OCI-M2 (cell line): ENCODE results near the gene ENTREP1.
"Not testable (repeated sequence)": the region's sequence is repeated elsewhere in the genome, so short reads cannot be mapped to it uniquely, and the experiment has no call there.

Experiments
- DNase-seq: peaks from one replicate; lab custom pipeline; 2025; ENCODE audit not compliant: unreplicated experiment; lab: John Stamatoyannopoulos, UW

Gene ENTREP1

GRCh38 chr9:69324549-69325401, at the start of gene ENTREP1:
Gene ENTREP1 (plus strand): TSS chr9:69325215. CDS start chr9:69325310, 95 bp downstream.
- DNase-seq, result no peak

- no peak for DNase-seq
Measured at GRCh38 chr9:69276775-69277174, 48.2 kb upstream of the ENTREP1 start.

GRCh38 chr9:69279084-69279731, 45.8 kb upstream of the ENTREP1 start:
- no peak for DNase-seq

- DNase-seq, result no peak
Measured at GRCh38 chr9:69279733-69280132, 45.3 kb upstream of the ENTREP1 start.

- DNase-seq, result no peak
Measured at GRCh38 chr9:69283003-69283402, 42.0 kb upstream of the ENTREP1 start.

GRCh38 chr9:69292078-69292477, 32.9 kb upstream of the ENTREP1 start:
- no peak for DNase-seq

- no peak for DNase-seq
Measured at GRCh38 chr9:69293156-69293555, 31.9 kb upstream of the ENTREP1 start.

GRCh38 chr9:69295872-69296552, 29.0 kb upstream of the ENTREP1 start:
- DNase-seq, result no peak

GRCh38 chr9:69297300-69297980, 27.6 kb upstream of the ENTREP1 start:
- DNase-seq, result no peak

- no peak for DNase-seq
Measured at GRCh38 chr9:69299315-69299714, 25.7 kb upstream of the ENTREP1 start.

GRCh38 chr9:69299826-69300225, 25.2 kb upstream of the ENTREP1 start:
- DNase-seq, result no peak

GRCh38 chr9:69303331-69303730, 21.7 kb upstream of the ENTREP1 start:
- DNase-seq, result no peak

GRCh38 chr9:69306895-69307445, 18.0 kb upstream of the ENTREP1 start:
- not testable (repeated sequence) for DNase-seq

- no peak for DNase-seq
Measured at GRCh38 chr9:69307446-69308205, 17.4 kb upstream of the ENTREP1 start.

- DNase-seq, result no peak
Measured at GRCh38 chr9:69308206-69308931, 16.6 kb upstream of the ENTREP1 start.

- no peak for DNase-seq
Measured at GRCh38 chr9:69313175-69313574, 11.8 kb upstream of the ENTREP1 start.

GRCh38 chr9:69314547-69314946, 10.5 kb upstream of the ENTREP1 start:
- DNase-seq, result no peak

- no peak for DNase-seq
Measured at GRCh38 chr9:69317081-69317480, 7.9 kb upstream of the ENTREP1 start.

GRCh38 chr9:69317894-69318293, 7.1 kb upstream of the ENTREP1 start:
- no peak for DNase-seq
